IPS DF 4.7 (cell line): ENCODE measurements around the gene EPB42.
"Not testable (repeated sequence)": the region's sequence is repeated elsewhere in the genome, so short reads cannot be mapped to it uniquely, and the experiment has no call there.

Experiments
- DNase-seq: peaks from one replicate; pipeline ENCODE4 v3.0.0-alpha.2; 2013; ENCODE audit warnings: low spot score; ENCODE audit errors: extremely low read depth

EPB42 gene

DNA sequence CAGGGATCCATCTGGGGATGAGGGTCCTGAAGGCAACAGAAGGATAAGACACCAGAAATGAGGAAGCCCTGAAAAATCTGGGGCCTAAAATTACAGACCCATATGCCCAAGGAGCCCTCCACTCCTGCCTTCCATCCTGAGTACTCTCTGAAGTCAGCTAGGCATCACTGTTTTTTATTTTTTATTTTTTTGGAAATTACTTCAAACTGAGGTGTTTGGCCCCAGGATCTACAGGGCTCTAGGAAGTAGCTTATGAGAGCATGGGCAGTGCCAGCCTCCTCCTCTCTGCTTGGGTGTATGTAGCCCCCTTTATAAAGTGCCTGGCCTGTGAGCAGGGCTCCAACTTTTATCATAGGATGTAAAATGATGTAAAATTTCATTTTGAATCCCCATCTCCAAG is 7.9 kb downstream of the EPB42 start:
- DNase-seq, result no peak

DNA sequence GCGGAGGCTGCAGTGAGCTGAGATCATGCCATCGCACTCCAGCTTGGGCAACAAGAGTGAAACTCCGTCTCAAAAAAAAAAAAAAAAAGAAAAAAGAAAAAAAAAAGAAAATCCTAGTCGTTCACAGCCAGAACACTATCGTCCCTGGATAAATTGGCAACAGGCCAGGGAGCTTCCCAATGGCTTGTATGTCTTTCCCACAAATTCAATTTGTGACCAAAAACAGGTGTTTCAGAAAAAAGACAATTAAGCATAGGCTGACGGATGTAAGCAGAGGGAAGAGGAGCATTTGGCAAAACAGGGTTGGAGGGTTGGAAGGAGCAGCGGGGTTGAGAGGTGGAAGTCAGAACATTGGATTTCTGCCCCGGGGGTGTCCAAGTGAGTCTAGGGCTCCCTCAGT is 8.5 kb downstream of the EPB42 start:
- no peak for DNase-seq

DNA sequence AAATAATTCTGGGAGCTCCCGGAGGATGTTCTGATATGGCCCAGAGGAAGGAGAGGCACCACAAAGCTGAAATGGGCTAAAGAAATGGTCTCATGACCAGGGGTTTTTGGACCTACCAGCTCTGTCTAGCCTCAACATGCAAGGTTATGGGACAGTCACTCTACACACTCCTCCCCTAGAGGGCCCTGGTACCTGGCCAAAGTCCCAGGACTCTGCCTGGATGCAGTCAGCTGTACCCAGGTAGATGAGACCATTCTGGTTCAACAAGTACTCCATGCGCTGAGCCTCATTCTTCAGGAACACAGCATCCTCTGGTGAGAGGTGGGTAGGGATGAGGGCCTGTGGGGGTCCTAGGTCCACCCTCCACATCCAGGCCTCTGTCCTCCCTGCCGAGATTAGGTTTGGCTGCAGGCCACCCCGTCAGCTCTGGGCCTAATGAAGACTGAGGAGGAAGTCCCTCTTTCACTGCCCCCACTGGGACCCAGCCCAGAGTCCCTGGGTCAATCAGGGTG is 9.5 kb downstream of the EPB42 start:
- no peak for DNase-seq

DNA sequence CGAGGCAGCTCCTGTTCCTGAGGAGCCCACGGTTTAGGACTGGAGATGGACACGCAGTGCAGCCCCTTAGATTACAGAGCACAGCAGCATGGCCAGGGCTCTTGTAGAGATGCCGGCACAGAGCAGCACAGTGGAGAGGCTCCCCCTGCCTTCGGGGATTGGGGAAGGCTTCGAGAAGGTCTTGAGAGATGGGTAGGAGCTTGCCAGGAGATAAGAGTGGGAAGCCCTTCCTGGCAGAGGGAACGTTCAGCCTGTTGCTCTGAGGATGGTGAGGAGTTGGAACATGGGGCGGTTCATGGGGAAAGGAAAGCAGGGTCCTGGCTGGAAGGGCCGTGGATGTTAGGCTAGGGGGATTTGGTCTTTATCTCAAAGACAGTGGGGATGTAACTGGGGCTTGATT is 10.0 kb downstream of the EPB42 start:
- DNase-seq, result no peak

DNA sequence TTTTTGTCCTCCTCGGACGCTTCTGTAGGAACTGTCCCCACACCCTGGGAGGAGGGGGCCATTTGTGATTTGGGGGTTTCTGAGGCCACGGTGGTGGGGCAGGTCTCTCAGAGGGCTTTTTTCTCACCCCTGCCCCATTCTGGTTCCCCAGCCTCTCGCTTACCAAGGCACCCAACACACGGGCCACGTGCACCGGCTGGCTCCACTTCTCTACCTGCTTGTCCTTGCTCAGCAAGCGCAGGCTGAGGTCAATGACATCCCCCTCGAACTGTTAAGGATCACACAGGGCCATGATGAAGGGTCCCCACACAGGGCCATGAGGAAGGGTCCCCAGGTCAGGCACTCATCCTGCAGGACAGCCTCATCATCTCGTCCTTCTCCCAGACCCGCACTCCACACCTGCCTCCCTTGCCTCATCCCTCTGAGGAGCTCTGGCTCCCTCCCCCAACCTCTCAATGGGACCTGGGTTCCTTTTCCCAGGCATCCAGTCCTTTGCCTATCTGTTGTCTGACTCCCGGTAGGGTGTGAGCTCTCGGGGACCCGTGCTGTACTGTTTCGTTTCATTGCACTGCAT is 10.6 kb downstream of the EPB42 start:
- no peak for DNase-seq

DNA sequence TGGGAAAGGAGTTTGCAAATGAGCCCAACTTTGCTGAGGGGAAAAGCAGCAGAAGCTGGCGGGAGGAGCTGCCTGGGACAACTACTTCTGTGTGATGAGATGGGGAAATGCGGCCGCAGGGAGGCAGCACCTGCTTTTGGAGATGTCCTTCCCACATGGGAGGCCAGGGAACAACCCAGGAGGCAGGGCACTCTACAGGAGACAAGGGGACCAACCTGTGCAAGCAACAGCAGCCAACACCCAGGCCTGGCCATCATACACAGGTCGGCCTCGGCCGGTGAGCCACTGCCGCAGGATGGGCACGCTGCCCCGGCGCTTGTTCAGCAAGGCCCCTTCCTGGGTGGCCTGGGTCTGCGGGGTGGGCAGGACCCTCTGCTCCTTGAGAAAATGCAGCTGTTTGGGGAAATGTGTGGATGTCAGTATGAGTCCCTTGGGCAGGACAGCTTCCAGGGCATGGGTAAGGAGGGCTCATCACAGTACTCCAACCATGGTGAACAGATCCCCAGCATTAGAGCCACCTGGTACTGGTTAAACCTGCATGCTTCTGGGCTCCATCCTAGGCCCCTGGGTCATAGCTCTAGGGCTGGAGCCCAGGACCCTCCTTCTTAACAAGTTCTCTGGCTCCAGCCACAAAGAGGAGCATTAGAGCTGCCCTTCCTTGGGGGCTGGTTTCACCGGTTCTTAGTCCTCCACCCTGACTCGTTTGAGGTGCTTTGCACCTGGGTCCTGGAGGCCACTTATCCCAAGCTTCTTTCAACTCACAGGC is 11.6 kb downstream of the EPB42 start:
- DNase-seq, result no peak

DNA sequence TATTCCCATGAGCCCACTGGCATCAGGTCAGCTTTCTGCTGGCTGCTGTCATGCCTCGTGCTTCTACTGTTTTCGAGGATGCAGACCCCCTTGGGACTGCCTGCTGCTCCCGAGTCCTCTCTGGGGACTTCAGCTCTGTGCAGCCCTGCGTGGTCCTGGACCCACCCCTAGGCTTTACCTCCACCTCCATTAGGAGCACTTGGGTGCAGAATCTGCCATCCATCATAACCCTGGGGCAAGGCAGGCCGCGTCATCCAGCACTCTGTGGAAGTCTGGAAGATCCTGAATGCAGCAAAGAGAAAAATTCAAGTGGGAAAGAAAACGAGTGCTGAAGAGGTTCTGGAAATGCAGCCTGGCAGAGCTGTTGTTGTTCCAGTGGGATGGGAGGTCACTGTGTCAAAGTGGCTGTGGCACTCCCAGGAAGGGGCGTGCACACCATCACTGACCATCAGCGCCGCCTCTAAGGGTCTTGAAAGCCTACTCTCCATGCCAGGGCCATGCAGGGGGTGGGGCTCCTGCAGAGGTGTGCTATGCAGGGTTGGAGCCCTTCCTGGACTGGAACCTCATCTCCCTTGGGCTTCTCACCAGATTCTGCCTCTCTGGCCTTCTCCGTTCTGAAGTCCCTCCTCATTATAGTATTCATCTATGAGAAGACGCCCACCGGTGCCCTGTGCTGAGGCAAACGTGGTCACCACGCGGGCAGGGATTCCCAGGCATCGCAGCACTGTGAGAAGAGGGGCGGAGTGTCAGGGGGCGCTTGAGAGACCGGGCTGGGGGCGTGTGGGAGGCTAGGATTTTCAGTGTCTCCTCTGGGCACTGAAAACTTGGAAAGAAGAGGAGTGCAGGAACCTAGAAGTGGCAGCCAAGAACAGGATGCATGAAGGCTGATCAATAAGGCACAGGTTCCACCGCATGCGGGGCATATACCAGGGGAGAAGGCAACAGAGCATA is 12.5 kb downstream of the EPB42 start:
- no peak for DNase-seq

DNA sequence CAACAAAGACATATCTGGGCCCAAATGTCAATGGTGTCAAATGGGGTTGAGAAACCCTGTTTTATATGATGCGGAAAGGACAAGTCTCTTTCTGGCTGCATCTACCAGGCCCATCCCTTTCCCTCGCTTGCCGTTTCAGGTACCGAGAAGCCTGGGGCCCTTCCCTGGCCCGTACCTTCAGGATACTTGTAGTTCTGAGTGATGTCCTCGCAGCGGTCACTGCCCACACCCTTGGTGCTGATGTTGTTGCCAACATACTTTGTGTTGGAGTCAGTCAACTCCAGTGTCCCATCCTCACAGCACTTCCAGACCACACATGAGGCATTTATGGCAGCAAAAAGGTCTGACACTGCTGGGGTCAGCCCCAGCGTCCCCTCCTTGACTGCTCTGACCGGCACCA is 13.8 kb downstream of the EPB42 start:
- DNase-seq, result no peak

DNA sequence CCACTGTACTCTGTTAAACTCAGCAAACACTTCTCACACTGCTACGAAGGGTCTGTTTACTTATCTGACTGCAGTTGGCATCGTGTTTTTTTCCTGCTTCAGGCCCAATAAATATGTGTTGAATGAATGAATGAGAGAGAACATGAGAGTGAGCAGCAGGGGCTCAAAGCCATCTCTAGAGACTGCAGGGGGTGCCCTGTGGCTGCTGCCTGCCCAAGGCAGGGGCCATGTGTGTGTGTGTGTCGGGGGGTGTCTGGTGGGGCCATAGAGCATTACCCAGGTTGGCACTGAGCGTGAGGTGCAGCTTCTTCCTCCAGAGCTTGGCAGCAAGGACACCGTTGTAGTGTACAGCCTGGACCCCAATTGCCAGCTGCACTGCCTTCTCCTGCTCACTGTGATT is 14.8 kb downstream of the EPB42 start:
- DNase-seq, result no peak

DNA sequence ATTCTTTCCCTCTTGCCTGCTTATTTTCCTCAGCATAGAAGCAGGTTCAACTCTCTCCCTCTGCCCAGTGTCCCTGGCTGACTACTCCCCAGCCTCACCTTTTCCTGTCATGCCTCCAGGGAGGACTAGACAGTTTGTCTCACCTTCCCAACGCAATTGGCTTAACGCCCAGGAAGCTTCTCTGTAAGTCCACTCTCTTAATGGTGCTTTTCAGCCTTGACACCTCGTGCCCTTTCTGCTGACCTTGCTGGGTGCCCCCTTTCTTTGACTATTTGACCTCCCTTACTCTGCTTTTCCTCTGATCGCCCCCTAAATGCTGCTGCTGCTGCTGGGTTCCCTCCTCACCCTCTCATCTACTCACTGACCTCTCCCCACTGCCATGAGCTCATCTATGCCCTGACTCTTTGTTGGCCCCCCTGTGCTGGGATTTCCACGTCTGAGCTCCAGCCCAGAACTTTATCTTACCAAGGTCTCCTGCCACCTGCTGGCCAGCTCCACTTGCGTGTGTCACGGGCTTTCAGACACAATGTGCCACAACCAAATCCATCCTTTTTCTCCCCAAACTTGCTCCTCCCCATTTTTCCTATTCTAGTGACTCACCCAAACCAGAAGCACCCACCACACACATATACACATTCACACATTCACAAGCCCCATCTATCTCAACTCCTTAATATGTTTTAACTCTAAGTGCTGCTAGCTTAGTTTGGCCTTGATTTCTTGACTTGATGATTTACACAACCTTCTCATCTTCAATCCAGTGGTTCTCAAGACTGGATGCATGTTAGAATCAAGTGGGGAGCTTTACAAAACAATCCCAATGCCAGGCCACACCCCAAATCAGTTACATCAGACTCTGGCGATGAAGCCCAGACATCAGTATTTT is 16.6 kb downstream of the EPB42 start:
- DNase-seq, result no peak

DNA sequence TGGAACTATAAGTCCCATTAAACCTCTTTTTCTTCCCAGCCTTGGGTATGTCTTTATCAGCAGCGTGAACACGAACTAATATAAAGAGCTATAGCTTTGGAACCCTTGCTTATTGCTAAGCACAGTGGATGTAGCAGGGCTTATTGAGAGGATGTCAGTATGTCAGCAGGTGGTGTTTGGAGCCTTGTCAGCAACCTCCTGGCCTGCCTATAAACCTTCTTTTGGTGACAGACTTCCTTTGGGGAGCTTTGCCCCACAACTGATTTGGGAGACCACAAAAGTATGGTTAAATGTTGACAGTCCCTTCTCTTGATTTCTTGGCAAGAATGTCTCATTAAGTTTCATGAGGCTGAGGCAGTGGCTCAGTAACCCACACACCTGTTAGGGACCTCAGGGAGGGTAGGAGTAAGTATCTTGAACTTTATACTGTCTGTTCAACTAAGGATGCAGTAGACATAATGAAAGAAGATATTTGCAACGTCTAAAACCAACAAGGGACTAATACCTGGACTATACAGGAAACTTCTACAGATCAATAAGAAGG is 20.8 kb downstream of the EPB42 start:
- DNase-seq, result no peak

DNA sequence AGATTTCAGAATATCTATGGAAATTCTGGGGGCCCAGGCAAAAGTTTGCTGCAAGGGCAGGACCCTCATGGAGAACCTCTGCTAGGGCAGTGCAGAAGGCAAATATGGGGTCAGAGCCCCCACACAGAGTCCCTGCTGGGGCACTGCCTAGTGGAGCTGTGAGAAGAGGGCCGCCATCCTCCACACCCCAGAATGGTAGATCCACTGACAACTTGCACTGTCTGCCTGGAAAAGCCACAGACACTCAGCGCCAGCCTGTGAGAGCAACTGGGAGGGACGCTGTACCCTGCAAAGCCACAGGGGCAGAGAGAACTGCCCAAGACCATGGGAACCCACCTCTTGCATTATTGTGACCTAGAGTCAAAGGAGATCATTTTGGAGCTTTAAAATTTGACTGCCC is 21.8 kb downstream of the EPB42 start:
- no peak for DNase-seq

DNA sequence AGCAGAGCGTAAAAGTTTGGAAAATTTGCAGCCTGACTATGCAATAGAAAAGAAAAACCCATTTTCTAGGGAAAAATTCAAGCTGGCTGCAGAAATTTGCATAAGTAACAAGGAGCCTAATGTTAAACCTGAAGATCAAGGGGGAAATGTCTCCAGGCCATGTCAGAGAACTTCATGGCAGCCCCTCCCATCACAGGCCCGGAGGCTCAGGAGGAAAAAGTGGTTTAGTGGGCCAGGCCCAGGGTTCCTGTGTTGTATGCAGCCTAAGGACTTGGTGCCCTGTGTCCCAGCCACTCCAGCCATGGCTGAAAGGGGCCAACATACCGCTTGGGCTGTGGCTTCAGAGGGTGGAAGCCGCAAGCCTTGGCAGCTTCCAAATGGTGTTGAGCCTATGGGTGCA is 22.3 kb downstream of the EPB42 start:
- not testable (repeated sequence) for DNase-seq

DNA sequence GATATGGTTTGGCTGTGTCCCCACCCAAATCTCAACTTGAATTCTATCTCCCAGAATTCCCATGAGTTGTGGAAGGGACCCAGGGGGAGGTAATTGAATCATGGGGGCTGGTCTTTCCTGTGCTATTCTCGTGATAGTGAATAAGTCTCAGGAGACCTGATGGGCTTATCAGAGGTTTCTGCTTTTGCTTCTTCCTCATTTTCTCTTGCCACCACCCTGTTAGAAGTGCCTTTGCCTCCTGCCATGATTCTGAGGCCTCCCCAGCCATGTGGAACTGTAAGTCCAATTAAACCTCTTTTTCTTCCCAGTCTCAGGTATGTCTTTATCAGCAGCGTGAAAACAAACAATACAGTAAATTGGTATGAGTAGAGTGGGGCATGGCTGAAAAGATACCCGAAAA is 23.0 kb downstream of the EPB42 start:
- not testable (repeated sequence) for DNase-seq

DNA sequence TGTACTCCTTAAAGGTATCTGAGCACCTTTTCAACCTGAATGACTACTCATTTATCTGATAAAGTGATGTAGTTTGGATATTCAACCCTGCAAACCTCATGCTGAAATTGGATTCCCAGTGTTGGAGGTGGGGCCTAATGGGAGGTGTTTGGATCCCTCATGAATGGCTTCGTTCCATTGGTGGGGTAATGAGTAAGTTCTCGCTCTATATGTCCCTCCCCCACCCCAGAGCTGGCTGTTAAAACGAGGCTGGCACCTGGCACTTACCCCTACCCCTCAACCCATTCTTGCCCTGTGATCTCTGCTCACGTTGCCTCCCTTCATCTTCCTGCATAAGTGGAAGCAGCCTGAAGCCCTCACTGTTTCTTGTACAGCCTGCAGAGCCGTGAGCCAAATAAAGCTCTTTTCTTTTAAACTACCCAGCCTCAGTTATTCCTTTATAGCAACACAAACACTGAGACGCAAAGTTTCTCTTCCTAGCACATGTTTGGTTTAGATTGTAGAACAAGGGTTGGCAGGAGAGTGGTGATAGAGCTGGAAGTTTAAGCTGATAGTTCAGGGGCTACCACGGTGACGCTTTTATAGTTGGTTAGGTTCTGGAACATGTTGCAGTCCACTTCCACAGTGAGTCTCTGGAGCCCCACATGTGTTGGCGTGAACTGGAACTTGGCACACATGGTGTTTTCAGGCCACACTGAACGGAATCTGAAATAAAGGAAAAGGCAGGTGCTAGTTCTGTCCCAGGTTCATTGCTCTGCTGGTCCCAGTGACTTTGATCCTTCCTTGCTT is 23.9 kb downstream of the EPB42 start:
- no peak for DNase-seq

DNA sequence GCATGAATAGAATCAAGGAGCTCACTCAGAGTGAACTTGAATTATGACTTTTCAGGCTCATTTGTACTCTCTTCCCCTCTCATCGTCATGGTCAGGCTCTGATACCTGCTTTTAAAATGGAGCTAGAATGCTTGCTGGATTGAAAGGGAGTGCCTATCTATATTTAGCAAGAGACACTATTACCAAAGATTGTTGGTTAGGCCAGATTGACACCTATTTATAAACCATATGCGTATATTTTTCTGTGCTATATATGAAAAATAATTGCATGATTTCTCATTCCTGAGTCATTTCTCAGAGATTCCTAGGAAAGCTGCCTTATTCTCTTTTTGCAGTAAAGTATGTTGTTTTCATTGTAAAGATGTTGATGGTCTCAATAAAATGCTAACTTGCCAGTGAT is 26.0 kb downstream of the EPB42 start:
- DNase-seq, result no peak

DNA sequence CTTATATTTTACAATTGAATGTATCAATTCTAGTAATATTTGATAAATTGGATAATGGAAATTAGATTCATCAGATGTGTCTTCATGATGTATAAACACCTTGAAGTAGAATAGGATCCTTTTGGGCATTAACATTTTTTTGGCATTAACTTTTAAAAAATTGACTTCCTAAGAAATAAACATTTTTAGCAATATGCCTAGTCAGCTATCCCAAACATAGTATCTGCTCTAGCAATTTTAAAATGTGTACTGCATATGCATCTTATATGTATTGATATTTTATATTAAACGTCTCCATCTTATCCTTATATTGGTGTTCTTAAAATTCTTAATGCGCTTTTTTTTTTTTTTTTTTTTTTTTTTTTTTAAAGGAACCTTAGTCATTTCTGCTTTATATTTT is 27.1 kb downstream of the EPB42 start:
- no peak for DNase-seq

DNA sequence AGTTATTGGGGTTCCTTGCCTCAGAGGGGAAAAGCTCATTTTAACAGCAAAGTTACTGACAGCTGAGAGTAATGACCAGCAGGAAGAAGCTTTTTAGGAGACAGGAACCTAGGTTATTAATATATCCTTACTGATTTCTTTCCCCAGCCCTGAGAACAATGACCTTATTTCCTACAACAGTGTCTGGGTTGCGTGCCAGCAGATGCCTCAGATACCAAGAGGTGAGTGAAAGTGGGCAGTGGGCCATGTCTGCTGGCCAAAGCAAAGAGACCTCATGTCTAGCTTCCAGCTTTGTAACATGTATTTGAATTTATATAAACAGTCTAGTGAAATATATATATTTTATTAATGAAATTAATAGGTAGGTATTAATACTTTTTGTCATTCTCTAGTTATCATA is 30.6 kb downstream of the EPB42 start:
- no peak for DNase-seq

DNA sequence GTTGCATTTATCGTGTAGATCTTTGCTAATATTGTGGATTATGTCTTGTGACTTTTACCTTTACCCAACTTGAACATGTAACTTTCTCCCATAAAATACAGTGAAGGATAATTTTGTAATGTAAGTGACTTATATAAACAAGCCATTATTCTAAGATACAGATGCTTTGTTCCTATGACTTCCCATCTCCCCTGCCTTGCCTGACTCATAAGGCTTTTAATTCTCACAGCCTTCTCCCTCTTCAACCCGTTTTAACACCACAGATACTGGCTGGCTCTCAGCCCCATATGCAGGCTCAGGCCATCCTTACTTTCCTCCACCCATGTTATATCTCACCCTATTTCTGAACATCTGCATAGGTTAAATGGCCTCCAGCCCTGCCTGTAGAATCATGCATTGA is 31.5 kb downstream of the EPB42 start:
- DNase-seq, result no peak

DNA sequence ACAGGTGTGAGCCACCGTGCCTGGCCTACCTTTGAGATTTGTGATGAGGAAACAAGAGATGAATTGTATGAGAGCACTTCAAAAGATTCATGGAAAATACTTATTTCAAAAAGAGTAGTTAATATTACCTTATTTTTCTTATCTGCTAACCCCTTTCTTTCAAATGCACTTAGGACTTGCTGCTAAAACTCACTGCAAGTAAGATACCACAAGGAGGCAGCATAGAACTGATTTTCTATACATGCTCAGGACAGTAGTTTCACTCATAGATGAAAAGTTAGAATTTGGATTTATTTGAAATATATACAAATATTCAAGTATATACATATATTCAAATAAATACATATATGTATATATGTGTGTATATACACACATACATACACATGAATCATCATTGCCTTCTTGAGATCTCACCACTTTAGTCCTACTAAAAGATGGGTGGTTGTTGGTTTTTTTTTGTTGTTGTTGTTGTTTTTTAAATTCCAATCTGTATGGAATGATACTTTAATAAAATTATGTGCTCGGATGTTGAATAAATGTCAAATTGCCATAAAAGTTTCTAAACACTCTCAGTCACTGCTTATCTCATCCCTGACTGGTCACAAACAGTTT is 33.2 kb downstream of the EPB42 start:
- DNase-seq, result no peak
